T-cell (primary cell): ENCODE measurements around the gene EXOSC2. TPM values are rescaled to one million over a fixed set of nuclear protein-coding genes. Genes with fewer than 3 reads are reported as not detected.

Experiments
- ATAC-seq, 4 experiments: fragments of 200-7000 bp in 3 of 4; fragments of 150-1000 bp in 1 of 4; cut with Tn5 transposase; replicated peaks in 1 of 4; 1 replicate in 3 of 4; 2 replicates in 1 of 4; pipeline ENCODE4 v1.10.0; 2021; ENCODE audit warnings: moderate library complexity in 3 of 4, mild to moderate bottlenecking in 2 of 4, moderate number of reproducible peaks in 1 of 4
- CTCF ChIA-PET, 2 donors: fragments of 300-600 bp; sonication (Branson Sonifier 250); formaldehyde crosslinking; loops; one replicate each; lab custom pipeline; 2022; ENCODE audit warnings: antibody characterized with exemption in 2 of 2; lab: Charles Lee
- POLR2A ChIA-PET, 2 donors: fragments of 300-600 bp; sonication (Branson Sonifier 250); formaldehyde crosslinking; loops; one replicate each; lab custom pipeline; 2022; ENCODE audit warnings: antibody characterized with exemption in 2 of 2; lab: Charles Lee
- DNase-seq, 35 experiments: peaks; one replicate each; pipeline versions ENCODE4 v3.0.0 to v3.0.0-alpha.2; 2013 to 2023
- H3K27ac ChIP-seq: one replicate; pipeline ENCODE4 v1.5.1; 2013; ENCODE audit warnings: low read length
- H3K27me3 ChIP-seq, 2 experiments: replicated peaks in 1 of 2; 1 replicate in 1 of 2; 2 replicates in 1 of 2; pipeline versions ENCODE4 v1.6.1 to v1.7.0; 2013; ENCODE audit warnings: low read length in 1 of 2, mixed read lengths in 1 of 2; ENCODE audit not compliant: control insufficient read depth in 2 of 2, insufficient read depth in 2 of 2; ENCODE audit errors: extremely low read depth in 1 of 2
- H3K36me3 ChIP-seq, 2 donors: 1 replicate in 1 of 2; 2 replicates in 1 of 2; pipeline versions ENCODE4 v1.6.1 to v1.7.0; 2013; ENCODE audit warnings: low read length in 1 of 2; ENCODE audit not compliant: control insufficient read depth in 2 of 2, insufficient read depth in 1 of 2; ENCODE audit errors: extremely low read depth in 1 of 2
- H3K4me1 ChIP-seq, 2 experiments: 1 replicate in 1 of 2; 2 replicates in 1 of 2; pipeline versions ENCODE4 v1.6.1 to v1.7.0; 2013; ENCODE audit warnings: low read length in 2 of 2, mixed read lengths in 1 of 2; ENCODE audit not compliant: insufficient read depth in 2 of 2, control insufficient read depth in 1 of 2; ENCODE audit errors: extremely low read depth in 1 of 2
- H3K4me3 ChIP-seq, 2 donors: 1 replicate in 1 of 2; 2 replicates in 1 of 2; pipeline versions ENCODE4 v1.5.1 to v1.7.0; 2013; ENCODE audit warnings: mild to moderate bottlenecking in 2 of 2, low read length in 1 of 2, moderate library complexity in 1 of 2; ENCODE audit not compliant: control insufficient read depth in 1 of 2; ENCODE audit errors: extremely low read depth in 1 of 2
- H3K9me3 ChIP-seq: 2 replicates; pipeline ENCODE4 v1.7.0; 2013
- H3K27ac Mint-ChIP-seq, 2 donors: one replicate each; pipeline ENCODE4 v1.8.0; 2020 to 2021; ENCODE audit warnings: mild to moderate bottlenecking in 2 of 2, mixed read lengths in 2 of 2
- H3K27me3 Mint-ChIP-seq, 2 donors: one replicate each; pipeline ENCODE4 v1.8.0; 2021 to 2022; ENCODE audit warnings: mixed read lengths in 2 of 2
- H3K36me3 Mint-ChIP-seq: one replicate; pipeline ENCODE4 v1.8.0; 2021; ENCODE audit warnings: mixed read lengths
- H3K4me1 Mint-ChIP-seq, 3 donors: one replicate each; pipeline ENCODE4 v1.8.0; 2020 to 2022; ENCODE audit warnings: mixed read lengths in 3 of 3, mild to moderate bottlenecking in 1 of 3
- H3K4me3 Mint-ChIP-seq, 3 donors: one replicate each; pipeline ENCODE4 v1.8.0; 2020 to 2022; ENCODE audit warnings: mild to moderate bottlenecking in 3 of 3, mixed read lengths in 3 of 3, moderate library complexity in 3 of 3
- H3K9me3 Mint-ChIP-seq, 3 donors: one replicate each; pipeline ENCODE4 v1.8.0; 2020 to 2022; ENCODE audit warnings: mixed read lengths in 3 of 3
- WGBS: methylation state at CpG from one replicate; pipeline ENCODE4 v1.1.5; 2013; ENCODE audit warnings: missing lambda C conversion rate; ENCODE audit not compliant: insufficient coverage; 5-methylcytosine and 5-hydroxymethylcytosine counted together
- total RNA-seq, 35 experiments: library from RNA in 6 of 35; stranded (reverse) in 6 of 35; fragments of 120-200 nt in 1 of 35; gene quantifications; one replicate each; pipeline versions ENCODE4 v1.2.1 to v1.2.4 and lab custom pipeline; 2013 to 2026

Gene EXOSC2
- total RNA-seq, 5 donors from 2014 or later (not counting 1 experiment from before 2014, with no cell fraction given), result 49.1 to 59.1 (median 52.1) TPM

DNA sequence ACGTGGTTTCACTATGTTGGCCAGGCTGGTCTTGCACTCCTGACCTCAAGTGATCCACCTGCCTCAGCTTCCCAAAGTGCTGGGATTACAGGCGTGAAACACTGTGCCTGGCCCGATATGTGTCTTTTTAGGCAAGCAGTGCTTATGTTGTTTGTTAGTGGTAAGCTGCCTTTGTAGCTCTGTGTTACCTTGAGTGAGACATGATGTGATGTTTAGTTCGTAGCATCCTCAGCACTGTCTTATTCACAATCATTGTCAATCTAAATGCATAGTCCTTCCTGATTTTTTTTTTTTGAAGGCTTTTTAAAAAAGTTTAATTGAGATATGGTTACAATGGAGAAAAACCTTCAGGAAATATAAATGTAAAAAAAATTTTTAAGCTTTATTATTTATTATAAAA is 45.5 kb downstream of the EXOSC2 start:
- 92% methylated on average over 3 of the region's 4 CpGs for WGBS
- H3K27ac ChIP-seq, result no peak overlapping the region
- H3K36me3 ChIP-seq, result peaks cover 0 to 2% of the 10 kb centered on the region in 2 donors
- H3K4me3 ChIP-seq, result no peak overlapping the region
- Mint-ChIP-seq H3K9me3 (no peaks in the 10 kb centered on the region), H3K27me3 (no peaks in the 10 kb centered on the region), H3K4me1 (peaks cover 6 to 12% (median 10%) of the 10 kb centered on the region in 3 donors), H3K4me3 (no peak overlapping the region), H3K27ac (no peak overlapping the region), H3K36me3 (peaks cover 13% of the 10 kb centered on the region)
- no peaks in the 10 kb centered on the region for H3K4me1 ChIP-seq
- no peaks in the 10 kb centered on the region for H3K27me3 ChIP-seq
- ChIA-PET CTCF (interaction anchor here in 1 of 2 donors (0.7 kb wide), 1 partner anchor 31 kb away, joined by 3 read pairs; no protein-coding TSS in a partner anchor), POLR2A (interaction anchor here in 1 of 2 donors (0.5 to 0.7 kb wide), 2 partner anchors 24 to 835 kb away, joined by 3 to 4 read pairs; no protein-coding TSS in a partner anchor)
- no peaks in the 10 kb centered on the region for H3K9me3 ChIP-seq
- ATAC-seq (no peak), DNase-seq (no peak)

DNA sequence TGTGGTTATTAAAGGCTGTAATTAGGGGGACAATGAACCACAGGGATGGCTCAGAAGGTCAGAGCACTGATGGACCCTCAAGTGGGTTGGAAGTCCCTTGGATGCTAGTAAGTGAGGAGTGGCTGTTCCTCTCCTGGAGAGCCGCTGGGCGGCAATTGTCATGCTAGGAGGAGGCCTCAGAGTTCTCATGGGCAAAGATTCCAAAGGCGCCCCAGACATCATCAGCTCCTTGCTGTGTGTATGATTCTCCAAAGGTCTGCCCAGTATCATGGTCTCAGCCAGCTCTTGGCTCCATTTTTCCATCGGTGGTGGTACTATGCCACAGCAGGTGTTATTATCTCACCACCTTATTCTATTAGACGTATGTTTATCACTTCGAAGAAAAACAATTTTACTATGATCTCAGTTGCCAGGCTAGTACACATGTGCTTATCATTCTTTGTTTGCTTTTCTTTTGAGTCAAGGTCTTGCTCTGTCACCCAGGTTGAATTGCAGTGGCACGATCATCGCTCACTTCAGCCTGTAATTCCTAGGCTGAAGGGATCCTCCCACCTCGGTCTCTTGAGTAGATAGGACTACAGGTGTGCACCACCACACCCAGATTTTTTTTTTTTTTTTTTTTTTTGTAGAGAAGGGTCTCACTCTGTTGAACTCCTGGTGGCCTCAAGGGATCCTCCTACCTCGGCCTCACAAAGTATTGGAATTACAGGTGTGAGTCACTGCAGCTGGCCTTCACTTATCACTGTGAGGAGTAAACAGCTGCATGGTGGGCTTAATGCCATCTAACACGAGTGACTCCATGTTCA is 46.8 kb downstream of the EXOSC2 start:
- H3K9me3 Mint-ChIP-seq, result no peaks in the 10 kb centered on the region
- Histone ChIP-seq H3K9me3 (no peaks in the 10 kb centered on the region), H3K36me3 (peaks cover 0 to 2% of the 10 kb centered on the region in 2 donors), H3K4me1 (no peaks in the 10 kb centered on the region), H3K4me3 (no peak overlapping the region), H3K27me3 (no peaks in the 10 kb centered on the region), H3K27ac (no peak overlapping the region)
- H3K27me3 Mint-ChIP-seq, result no peaks in the 10 kb centered on the region
- 97% methylated on average over 4 of the region's 11 CpGs for WGBS
- CTCF ChIA-PET, result interaction anchor here in 1 of 2 donors (0.7 kb wide), 1 partner anchor 41 kb away, joined by 7 read pairs; no protein-coding TSS in a partner anchor
- DNase-seq, result no peak
- H3K36me3 Mint-ChIP-seq, result peaks cover 13% of the 10 kb centered on the region
- no peak overlapping the region for H3K4me3 Mint-ChIP-seq
- no peak overlapping the region for H3K27ac Mint-ChIP-seq
- peaks cover 7 to 13% (median 10%) of the 10 kb centered on the region in 3 donors for H3K4me1 Mint-ChIP-seq
- POLR2A ChIA-PET, result no interaction called here
- ATAC-seq, result no peak

DNA sequence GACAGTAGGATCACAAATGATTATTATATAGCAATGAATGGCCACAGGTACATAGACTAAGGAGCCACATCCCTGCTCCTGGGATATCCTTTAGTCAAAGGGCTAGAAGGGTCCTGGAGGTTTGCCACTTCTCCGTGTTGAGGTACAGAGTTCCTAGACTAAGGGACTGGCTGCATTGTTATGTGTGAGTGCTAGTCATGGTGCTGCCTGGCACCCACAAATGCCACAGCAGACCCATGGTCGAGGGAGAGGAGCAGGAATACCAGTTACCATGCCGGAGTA is 47.4 kb downstream of the EXOSC2 start:
- H3K27ac ChIP-seq, result no peak overlapping the region
- H3K4me1 Mint-ChIP-seq, result peaks cover 5 to 14% (median 13%) of the 10 kb centered on the region in 3 donors
- H3K36me3 Mint-ChIP-seq, result peaks cover 13% of the 10 kb centered on the region
- no peak for DNase-seq
- no peaks in the 10 kb centered on the region for H3K27me3 ChIP-seq
- peaks cover 0 to 2% of the 10 kb centered on the region in 2 donors for H3K36me3 ChIP-seq
- H3K27ac Mint-ChIP-seq, result no peak overlapping the region
- no peaks in the 10 kb centered on the region for H3K27me3 Mint-ChIP-seq
- ChIA-PET POLR2A (no interaction called here), CTCF (interaction anchor here in 1 of 2 donors (0.7 kb wide), 1 partner anchor 41 kb away, joined by 7 read pairs; no protein-coding TSS in a partner anchor)
- H3K4me1 ChIP-seq, result no peaks in the 10 kb centered on the region
- no peaks in the 10 kb centered on the region for H3K9me3 ChIP-seq
- H3K9me3 Mint-ChIP-seq, result no peaks in the 10 kb centered on the region
- no peak overlapping the region for H3K4me3 Mint-ChIP-seq
- no peak for ATAC-seq
- 100% methylated on average over 2 of the region's 3 CpGs for WGBS
- H3K4me3 ChIP-seq, result no peak overlapping the region

DNA sequence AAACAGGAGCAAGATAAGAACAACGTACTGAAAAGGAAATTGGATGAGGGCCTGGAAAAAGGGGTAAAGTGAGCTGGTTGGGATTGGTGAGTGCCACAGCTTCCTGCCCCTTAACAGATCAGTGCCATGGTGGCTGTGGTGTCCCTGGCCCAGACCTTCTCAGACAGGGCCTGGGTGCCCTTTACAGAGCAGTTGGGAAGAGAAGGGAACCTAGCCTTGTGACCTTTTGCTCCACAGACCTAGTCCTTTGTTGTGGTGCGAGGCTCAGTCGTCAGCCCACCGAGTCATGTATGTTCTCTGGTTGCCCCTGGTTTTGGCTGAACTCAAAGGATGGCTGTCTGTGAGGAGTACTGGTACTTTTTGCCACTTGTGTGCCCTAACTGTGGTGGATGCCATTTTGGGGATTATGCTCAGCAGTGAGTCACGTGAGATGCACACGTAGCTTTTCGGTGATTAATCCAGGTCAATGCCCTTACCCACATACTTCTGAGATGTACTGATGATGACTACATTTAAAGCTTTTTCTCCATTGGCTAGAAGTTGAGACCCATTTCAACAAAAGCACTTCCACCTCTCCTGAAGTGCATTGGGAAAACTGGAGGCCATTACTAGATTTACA is 48.4 kb downstream of the EXOSC2 start:
- H3K4me3 ChIP-seq, result no peak overlapping the region
- POLR2A ChIA-PET, result no interaction called here
- H3K4me1 ChIP-seq, result no peaks in the 10 kb centered on the region
- Mint-ChIP-seq H3K4me1 (peaks cover 5 to 17% (median 14%) of the 10 kb centered on the region in 3 donors), H3K27ac (no peak overlapping the region), H3K9me3 (peaks cover 0 to 3% (median 0%) of the 10 kb centered on the region in 3 donors), H3K27me3 (no peaks in the 10 kb centered on the region), H3K36me3 (peaks cover 17% of the 10 kb centered on the region), H3K4me3 (no peak overlapping the region)
- no peak for ATAC-seq
- CTCF ChIA-PET, result no interaction called here
- DNase-seq, result no peak
- H3K27me3 ChIP-seq, result no peaks in the 10 kb centered on the region
- H3K9me3 ChIP-seq, result no peaks in the 10 kb centered on the region
- H3K27ac ChIP-seq, result no peak overlapping the region
- 87% methylated on average over 5 of the region's 7 CpGs for WGBS
- no peaks in the 10 kb centered on the region for H3K36me3 ChIP-seq

DNA sequence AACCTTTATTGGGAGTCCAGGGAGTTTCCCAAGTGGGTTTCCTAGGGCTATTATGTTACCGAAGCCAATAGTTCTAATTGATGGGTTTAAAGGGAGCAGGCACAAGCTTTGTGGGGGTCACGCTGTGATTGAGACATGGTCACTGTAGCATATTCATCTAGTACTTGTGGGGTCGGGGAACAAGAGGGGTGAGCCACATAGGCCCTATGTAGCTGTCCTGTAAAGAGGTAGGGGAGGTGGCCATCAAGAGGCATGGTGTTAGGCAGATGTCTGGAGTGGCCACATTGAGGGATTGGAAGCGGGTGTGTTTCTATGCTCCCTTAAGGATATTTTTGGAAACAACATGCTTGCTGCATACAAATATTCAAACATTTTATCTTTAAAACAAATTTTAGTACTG is 50.1 kb downstream of the EXOSC2 start:
- H3K27ac ChIP-seq, result no peak overlapping the region
- no peak overlapping the region for H3K4me3 ChIP-seq
- CTCF ChIA-PET, result no interaction called here
- no peaks in the 10 kb centered on the region for H3K27me3 Mint-ChIP-seq
- H3K4me1 Mint-ChIP-seq, result peaks cover 5 to 17% (median 16%) of the 10 kb centered on the region in 3 donors
- no peak for ATAC-seq
- no peaks in the 10 kb centered on the region for H3K36me3 ChIP-seq
- WGBS, result 94% methylated on average over 3 of the region's 4 CpGs
- no peaks in the 10 kb centered on the region for H3K9me3 ChIP-seq
- no peak overlapping the region for H3K27ac Mint-ChIP-seq
- no peak overlapping the region for H3K4me3 Mint-ChIP-seq
- POLR2A ChIA-PET, result no interaction called here
- peaks cover 17% of the 10 kb centered on the region for H3K36me3 Mint-ChIP-seq
- H3K9me3 Mint-ChIP-seq, result peaks cover 0 to 3% (median 0%) of the 10 kb centered on the region in 3 donors
- DNase-seq, result no peak
- no peaks in the 10 kb centered on the region for H3K4me1 ChIP-seq
- no peaks in the 10 kb centered on the region for H3K27me3 ChIP-seq

DNA sequence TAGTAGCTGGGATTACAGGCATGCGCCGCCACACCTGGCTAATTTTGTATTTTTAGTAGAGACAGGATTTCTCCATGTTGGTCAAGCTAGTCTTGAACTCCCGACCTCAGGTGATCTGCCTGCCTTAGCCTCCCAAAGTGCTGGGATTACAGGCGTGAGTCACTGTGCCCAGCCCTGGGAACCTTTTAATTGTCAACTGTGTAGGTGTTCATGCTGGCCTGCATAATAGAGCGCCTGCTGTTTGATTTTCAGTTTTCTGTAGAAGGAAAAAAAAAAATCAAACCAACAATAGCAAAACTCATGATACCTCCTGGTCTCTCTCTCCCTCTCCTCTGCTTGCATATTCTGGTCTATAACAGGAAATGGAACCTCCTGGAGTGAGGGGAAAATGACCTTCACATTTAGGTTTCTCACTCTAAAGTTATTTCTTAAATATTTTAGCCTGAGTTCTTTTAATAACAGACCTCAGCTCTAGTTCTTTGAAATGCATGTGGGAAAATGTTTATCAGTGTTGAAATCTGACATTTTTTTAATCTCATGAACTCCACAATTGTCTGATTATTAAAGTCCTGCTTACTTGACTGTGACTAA is 51.7 kb downstream of the EXOSC2 start:
- H3K4me3 ChIP-seq, result no peak overlapping the region
- WGBS, result 86% methylated on average over 2 of the region's 5 CpGs
- H3K27me3 ChIP-seq, result no peaks in the 10 kb centered on the region
- DNase-seq (no peak), ATAC-seq (no peak)
- no peak overlapping the region for H3K27ac ChIP-seq
- no peaks in the 10 kb centered on the region for H3K36me3 ChIP-seq
- ChIA-PET CTCF (interaction anchor here (0.7 kb wide), 2 partner anchors 15 to 36 kb away, joined by 3 to 5 read pairs; no protein-coding TSS in a partner anchor), POLR2A (interaction anchor here in 1 of 2 donors (0.7 kb wide), 1 partner anchor 12 kb away, joined by 3 read pairs; no protein-coding TSS in a partner anchor)
- H3K4me3 Mint-ChIP-seq, result no peak overlapping the region
- peaks cover 12% of the 10 kb centered on the region for H3K36me3 Mint-ChIP-seq
- H3K9me3 Mint-ChIP-seq, result peaks cover 0 to 3% (median 0%) of the 10 kb centered on the region in 3 donors
- H3K4me1 Mint-ChIP-seq, result peaks cover 3 to 17% (median 14%) of the 10 kb centered on the region in 3 donors
- no peaks in the 10 kb centered on the region for H3K9me3 ChIP-seq
- no peaks in the 10 kb centered on the region for H3K27me3 Mint-ChIP-seq
- H3K4me1 ChIP-seq, result no peaks in the 10 kb centered on the region
- H3K27ac Mint-ChIP-seq, result no peak overlapping the region
